ENCODE data around the gene JPT2.
A peak's percentile ranks its signal among the peaks of the same experiment; 100 is the strongest.
"Not testable (repeated sequence)": the region's sequence is repeated elsewhere in the genome, so short reads cannot be mapped to it uniquely, and the experiment has no call there.

JPT2 gene

DNA sequence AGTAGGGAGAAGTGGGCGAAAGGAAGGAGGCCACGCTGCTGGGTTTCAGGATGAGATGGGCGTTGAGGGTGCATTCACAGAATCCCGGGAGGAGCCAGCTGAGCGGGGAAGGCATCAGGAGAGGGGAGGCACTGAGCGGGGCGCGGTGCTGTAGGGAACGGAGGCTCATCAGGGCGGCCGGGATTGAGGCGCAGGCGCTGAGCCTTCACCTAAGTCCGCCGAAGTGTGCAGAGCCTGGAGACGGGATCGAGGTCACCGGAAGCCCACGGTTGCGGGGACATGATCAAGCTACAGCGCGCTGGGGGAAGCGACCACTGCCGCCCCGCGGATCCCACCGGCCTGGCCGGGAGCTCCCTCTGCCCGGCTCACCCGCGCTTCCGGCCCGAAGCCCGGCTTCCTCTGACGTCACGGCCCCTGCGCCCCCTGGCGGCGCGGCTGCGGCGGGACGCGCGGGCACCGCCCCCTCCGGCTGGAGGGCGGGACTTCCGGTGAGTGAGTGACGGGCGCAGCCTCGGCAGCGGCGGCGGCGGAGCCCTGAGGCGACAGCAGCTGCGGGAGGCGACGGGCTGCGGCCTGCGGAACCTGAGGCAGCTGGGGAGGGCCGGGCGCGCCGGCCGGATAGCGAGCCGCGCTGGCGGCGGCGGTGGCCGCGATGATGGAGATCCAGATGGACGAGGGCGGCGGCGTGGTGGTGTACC lies 27.8 kb downstream of the JPT2 start, which contains the start of gene MAPK8IP3:
Gene MAPK8IP3, plus strand, starts transcription at position 508 of the 698 bp plus-strand sequence. Its CDS starts 145 bp downstream, at position 653.
- peak within 1 kb of the TSS; percentile 98 for H3K4me3 ChIP-seq (ENCODE audit: low read depth, low read length)

DNA sequence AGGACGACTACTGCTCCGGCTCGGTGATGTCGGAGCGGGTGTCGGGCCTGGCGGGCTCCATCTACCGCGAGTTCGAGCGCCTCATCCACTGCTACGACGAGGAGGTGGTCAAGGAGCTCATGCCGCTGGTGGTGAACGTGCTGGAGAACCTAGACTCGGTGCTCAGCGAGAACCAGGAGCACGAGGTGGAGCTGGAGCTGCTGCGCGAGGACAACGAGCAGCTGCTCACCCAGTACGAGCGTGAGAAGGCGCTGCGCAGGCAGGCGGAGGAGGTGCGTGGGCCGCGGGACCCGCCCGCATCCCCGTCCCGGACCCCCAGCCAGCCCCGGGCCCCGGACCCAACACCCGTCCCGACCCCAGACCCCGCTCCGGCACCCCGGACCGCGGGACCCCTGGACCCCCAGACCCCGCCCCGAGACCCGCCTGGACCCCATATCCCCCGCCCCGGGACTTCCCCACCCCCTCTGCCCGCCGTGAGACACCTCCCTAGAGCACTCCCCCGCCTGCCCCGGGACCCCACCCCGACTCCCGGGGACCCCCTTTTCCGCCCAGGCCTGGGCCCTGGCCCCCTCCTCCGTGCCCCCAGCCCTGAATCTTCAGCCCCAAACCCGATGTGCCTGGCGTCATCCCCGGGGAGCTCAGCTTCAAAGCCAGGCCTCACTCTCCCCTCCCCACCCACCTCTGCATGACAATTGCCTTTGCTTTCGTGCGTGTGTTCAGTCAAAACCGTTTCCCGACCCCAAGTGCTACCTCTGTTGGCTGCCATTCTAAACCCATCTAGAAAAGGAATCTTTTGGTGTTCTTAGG lies 28.5 kb downstream of the JPT2 start:
- H3K4me3 ChIP-seq (ENCODE audit: low read depth, low read length), result peak overlapping the region; percentile 98

DNA sequence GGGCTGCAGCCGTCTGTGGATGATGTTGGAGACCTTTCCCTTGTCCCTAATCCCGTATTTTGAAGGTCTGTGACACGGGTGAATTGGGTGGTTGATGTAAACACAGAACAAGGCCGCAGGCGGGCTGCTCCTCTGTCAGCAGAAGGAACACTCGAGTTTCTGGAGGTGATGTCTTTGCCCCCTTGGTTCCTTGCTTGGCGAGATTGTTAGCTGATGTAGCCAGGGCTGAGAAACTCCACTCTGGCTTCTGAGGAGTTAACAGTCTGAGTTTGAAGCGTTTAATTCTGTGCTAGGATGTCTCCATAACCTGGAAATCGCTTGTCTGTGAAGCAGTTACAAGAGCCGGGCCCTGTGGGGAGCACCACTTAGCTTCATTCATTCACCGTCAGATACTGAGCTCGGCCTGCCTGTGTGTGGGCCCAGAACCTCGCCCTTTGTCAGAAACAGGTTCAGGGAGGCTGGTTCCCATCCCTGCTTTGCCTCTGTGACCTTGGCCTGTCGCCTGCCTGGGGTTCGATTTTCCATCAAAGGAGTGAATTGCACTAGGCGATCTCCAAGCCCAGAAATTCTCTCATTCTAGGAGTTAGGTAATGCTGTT lies 29.2 kb downstream of the JPT2 start:
- peak overlapping the region; percentile 36 for H3K4me3 ChIP-seq (ENCODE audit: low read depth, low read length)

DNA sequence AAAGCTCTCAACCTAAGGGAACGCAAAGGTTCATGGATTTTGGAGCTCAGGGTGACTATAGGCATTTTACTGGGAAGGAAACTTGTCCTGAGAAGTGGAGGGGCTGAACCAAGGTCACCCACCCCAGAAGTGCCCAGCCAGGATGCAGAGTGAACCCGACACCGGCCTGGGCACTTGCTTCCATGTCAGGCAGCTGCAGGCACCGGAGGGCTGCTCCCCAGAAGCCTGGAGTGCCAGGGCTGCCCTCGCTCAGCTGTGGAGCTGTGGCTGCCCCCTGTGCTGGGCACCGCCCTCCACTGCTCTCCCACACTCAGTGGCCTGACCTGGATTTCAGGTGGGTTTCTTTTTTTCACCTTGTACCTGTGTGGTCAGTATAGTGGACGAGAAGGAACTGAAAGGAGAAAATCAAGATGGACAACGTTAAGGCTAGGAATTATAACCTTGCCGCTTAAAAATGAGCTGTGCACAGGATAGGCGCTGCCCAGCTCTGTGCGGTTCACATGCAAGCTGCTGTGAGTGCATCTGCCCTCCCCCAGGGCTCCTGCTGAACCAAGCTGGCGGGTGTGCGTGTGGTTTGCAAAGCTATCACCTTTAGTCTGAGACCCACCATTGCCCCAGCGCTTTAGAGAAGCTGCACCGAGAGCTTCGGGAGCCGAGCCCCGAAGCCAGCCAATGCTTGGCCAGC lies 30.1 kb downstream of the JPT2 start:
- H3K4me3 ChIP-seq (ENCODE audit: low read depth, low read length), result no peak overlapping the region

DNA sequence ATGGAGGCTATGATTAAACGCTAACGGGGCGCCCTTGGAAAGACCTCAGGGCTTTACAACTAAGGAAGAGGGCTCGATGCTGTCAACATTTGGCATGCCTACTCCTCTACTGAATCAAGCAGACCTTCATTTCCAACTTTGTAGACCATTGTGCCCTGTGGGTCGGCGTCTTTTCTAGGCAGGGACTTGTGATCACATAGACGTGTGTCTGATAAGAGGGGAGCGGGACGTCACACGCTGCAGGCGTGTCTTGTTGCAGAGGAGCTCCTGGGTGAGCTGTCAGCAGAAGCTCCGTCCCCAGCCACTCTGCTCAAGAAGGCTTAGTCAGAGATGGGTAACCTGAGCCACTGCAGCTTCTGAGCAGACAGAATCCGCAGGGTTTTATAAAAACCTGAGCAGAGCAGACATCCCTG lies 30.7 kb downstream of the JPT2 start:
- H3K4me3 ChIP-seq (ENCODE audit: low read depth, low read length), result no peak overlapping the region

DNA sequence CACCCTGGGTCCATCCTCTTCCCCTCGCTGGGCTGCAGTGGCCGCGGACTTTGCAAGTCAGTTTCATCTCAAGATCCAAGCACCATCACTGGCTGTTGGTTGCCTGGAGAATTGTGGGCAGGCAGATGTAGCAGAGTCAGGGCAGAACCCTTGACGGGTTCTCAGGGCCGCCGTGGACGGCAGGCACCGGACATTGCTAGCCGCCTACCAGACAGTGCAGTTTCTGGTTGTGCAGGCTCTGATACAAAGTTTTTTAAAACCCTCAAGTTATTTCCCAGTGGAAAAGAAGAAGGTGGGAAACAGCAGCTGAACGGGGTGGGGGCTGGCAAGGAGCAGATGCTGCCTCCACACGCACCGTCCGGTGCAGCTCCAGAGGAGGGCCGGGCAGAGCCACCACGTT lies 31.3 kb downstream of the JPT2 start:
- no peak overlapping the region for H3K4me3 ChIP-seq (ENCODE audit: low read depth, low read length)

DNA sequence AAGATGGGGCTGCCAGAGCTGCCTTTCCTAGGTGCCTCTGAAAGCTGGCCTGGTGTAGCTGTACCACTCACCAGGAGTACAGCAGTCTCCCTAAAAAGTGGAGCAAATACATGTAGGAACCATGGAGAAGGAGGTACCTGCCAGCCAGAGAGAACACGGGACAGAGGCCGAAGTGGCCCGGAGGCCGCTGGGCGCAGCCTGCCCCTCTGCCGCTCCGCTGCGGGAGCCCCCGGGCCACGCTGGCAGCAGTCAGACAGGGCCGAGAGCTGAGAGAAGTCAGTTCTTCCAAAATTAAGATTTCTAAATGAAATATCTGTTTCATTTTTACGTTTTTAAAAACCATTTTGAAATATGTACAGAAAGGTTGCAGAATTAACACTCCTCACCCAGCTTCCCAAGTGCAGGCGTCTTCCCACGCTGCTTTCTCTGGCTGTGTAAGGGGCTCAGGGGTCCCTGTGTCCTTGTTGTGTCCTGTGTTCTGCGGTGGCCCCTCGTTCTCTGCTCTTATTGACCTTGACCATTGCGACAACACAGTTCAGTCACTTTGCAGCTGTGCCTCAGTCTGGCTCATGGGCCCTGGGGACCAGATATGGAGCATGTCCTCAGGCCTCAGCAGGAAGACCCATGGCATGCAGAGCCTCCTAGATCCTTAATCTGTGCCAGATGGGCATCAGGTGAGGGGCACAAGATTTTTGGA lies 32.9 kb downstream of the JPT2 start:
- H3K4me3 ChIP-seq (ENCODE audit: low read depth, low read length), result no peak overlapping the region

DNA sequence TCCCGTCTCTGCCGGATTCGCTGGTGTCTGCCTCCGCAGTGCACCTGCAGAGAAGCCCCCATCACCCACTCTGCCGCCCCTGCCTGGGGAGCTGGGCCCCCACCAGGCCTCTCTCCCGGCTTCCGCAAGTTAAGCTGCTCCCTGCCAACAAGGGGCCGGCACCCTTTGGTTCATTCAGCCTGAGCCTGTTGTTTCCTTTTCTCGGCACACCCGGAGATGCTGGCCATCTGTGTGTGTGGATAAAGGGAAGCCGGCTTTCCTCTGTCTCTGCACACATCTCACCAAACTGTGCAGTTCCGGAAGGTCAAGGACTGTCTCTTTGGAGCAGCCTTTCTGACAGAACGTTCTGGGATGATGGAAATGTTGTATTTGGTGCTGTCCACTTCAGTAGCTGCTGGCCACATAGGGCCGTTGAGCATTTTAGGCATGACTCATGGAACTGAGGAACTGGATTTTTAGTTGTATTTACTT lies 34.7 kb downstream of the JPT2 start:
- no peak overlapping the region for H3K4me3 ChIP-seq (ENCODE audit: low read depth, low read length)

DNA sequence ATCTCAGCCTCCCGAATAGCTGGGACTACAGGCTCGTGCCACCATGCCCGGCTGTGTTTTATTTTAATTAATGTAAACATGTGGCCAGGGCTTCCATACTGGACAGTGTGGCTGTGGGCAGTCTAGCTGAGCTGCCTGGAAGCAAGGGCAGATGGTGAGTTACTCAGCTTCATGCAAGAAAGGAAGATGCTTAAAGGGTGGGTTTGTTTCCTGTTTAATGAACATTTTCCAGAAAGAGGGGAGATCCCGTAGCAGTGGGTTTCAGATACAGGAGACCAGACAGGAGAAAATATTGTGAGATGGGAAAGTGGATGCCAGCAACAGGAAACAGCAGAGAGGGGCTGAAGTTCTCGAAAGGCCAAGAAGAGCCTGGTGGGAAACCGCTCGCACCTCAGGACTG lies 35.3 kb downstream of the JPT2 start:
- no peak overlapping the region for H3K4me3 ChIP-seq (ENCODE audit: low read depth, low read length)

DNA sequence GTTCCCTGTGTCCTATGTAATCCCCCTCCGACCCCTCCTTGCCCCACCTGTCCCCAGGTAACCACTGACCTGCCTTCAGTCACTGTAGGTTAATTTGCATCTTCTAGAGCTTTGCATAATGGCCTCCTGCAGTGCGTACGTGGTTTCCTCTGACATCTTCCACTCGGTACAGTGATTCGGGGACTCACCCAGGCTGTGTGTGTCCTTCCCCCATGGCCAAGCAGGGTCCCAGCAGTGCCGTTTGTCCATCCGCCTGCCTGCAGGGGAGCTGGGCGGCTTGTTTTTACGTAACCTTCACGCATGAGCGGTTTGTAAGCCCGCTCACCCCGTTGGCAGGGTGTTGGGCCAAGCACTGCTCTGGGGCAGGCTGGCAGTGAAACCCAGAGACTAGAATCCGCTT lies 35.9 kb downstream of the JPT2 start:
- no peak overlapping the region for H3K4me3 ChIP-seq (ENCODE audit: low read depth, low read length)

DNA sequence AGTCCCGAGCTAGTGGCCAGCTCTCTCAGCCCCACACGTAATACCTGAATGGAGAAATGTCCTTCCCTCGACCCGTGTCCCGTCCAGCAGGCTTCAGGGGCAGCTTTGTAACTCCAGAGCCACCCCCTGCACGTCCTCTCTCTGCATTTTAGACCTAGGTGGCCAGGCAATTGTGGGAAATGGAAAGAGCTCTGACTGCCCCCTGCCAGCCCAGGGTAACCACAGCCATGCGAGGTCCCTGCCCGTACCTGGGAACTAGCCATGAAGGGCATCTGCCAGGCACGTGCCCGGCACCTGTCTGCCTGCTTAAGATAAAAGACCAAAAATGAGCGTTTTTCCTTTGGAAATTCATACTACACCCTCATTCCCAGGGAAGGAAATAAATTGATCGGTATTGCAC lies 37.1 kb downstream of the JPT2 start:
- H3K4me3 ChIP-seq (ENCODE audit: low read depth, low read length), result no peak overlapping the region

DNA sequence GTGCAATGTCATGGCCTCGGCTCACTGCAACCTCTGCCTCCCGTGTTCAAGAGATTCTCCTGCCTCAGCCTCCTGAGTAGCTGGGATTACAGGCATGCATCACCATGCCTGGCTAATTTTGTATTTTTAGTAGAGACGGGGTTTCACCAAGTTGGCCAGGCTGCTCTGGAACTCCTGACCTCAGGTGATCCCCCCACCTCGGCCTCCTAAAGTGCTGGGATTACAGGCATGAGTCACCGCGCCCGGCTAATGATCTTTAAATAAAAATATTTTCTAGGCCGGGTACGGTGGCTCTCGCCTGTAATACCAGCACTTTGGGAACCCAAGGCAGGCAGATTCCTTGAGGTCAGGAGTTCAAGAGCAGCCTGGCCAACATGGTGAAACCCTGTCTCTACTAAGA lies 40.2 kb downstream of the JPT2 start:
- not testable (repeated sequence) for H3K4me3 ChIP-seq (ENCODE audit: low read depth, low read length)

DNA sequence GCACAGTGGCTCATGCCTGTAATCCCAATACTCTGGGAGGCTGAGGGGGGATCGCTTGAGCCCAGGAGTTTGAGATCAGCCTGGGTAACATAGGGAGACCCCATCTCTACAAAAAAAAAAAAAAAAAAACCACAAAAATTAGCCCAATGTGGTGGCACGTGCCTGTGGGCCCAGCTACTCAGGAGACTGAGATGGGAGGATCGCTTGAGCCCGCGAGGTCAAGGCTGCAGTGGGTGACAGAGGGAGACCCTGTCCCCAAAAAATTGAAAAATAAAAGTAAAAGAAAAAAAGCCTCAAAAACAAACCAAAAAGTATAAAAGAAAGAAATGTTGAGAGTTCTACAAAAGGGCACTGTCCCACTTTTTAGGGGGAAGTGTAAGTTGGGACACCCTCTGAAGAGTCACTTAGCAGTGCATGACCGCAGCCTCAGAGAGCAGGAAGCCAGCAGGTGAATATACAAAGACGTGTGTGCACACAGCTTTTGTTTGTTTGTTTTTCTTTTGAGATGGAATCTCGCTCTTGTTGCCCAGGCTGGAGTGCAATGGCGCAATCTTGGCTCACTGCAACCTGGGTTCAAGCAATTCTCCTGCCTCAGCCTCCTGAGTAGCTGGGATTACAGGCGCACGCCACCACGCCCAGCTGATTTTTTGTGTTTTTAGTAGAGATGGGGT lies 41.6 kb downstream of the JPT2 start:
- H3K4me3 ChIP-seq (ENCODE audit: low read depth, low read length), result not testable (repeated sequence)

DNA sequence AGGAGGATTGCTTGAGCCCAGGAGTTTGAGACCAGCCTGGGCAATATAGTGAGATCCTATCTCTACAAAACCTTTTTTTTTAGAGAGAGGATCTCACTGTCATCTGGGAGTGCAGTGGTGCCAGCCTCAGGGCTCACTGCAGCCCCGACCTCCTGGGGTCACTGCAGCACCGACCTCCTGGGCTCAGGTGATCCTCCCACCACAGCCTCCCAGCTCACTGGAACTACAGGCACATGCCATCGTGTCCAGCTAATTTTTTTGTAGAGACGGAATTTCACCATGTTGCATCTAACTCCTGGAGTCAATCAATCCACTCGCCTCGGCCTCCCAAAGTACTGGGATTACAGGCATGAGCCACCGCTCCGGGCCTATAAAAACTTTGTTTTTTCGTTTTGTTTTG lies 43.3 kb downstream of the JPT2 start:
- no peak overlapping the region for H3K4me3 ChIP-seq (ENCODE audit: low read depth, low read length)

DNA sequence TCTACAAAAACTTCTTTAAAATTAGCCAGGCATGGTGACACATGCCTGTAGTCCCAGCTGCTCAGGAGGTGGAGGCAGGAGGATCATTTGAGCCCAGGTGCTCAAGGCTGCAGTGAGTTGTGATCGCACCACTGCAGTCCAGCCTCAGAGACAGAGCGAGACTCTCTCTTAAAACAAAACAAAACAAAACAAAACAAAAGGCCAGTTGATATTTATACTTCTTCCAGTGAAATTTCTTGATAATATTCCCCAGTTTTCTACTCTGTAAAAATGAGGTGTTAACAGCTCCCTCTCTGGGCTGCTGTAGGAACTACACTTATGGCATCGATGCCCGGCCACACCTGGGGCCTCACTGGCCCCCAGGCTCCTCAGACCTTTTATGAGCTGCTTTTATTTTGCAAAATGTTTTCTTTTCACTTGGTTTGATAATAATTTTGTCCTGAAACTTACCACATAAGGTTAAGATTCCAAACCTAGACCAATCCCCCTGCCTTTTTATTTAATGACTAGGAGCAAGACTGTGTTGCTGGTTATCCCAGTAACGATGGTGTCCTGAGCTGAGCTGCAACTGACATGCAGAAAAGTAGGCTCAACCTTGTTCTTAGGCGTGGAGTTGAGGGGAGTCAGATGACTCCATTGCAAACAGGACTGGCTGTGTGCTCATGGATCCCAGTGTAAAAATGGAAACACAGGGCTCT lies 45.5 kb downstream of the JPT2 start:
- H3K4me3 ChIP-seq (ENCODE audit: low read depth, low read length), result no peak overlapping the region

DNA sequence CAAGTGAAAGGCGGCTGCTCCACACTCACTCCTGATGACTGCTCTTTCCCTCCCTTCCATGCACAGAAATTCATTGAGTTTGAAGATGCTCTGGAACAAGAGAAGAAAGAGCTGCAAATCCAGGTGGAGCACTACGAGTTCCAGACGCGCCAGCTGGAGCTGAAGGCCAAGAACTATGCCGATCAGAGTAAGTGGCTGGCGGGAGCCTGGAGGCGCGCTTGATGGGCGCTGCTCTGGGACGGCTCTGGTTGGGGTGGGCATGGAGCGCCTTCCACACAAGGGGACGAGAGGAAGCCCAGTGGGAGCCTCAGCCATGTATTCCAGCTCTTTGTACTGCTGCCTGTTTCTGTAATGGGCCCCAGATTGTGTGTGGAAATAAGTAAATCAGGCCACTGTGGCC lies 46.4 kb downstream of the JPT2 start:
- no peak overlapping the region for H3K4me3 ChIP-seq (ENCODE audit: low read depth, low read length)

DNA sequence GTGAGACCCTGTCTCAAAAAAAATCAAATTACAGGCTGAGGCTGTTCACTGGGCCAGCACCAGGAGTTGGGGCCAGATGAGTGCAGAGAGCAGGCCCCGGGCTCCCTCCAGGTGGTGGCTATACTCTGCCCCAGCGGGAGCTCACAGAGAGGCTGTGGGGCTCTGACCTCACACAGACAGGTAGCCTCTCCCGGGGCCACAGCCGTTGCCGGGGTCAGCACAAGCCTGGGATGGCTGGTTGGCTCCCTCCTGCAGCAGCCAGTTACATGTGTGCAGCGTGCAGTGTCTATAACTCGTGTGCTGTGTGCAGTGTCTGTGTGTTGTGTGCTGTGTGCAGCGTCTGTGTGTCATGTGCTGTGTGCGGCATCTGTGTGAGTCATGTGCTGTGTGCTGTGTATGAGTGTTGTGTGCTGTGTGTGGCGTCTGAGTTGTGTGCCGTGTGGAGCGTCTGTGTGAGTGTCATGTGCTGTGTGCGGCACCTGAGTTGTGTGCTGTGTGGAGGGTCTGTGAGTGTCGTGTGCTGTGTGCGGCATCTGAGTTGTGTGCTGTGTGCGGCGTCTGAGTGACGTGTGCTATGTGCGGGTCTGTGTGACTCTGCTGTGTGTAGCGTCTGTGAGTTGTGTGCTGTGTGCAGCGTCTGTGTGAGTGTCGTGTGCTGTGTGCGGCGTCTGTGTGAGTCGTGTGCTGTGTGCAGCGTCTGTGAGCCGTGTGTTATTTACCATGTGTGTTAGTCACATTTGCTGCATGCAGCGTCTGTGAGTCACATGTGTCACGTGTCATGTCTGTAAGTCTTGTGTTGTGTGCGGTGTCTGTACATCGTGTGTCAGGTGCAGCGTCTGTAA lies 48.8 kb downstream of the JPT2 start:
- H3K4me3 ChIP-seq (ENCODE audit: low read depth, low read length), result no peak overlapping the region
